CMK (cell line): Measurements from ENCODE around the gene TRIO.

Experiments used
- DNase-seq: peaks from one replicate; pipeline ENCODE4 v3.0.0-alpha.2; 2010; ENCODE audit warnings: low read depth

The TRIO gene

GRCh38 chr5:14148483-14148882, 5.3 kb downstream of the TRIO start:
- no peak for DNase-seq

GRCh38 chr5:14148890-14149671, 5.9 kb downstream of the TRIO start:
- DNase-seq, result no peak

- DNase-seq, result no peak
Observed at GRCh38 chr5:14149672-14150274, 6.6 kb downstream of the TRIO start.

GRCh38 chr5:14151416-14151815, 8.3 kb downstream of the TRIO start:
- DNase-seq, result no peak

GRCh38 chr5:14153071-14153864, 10.1 kb downstream of the TRIO start:
- DNase-seq, result no peak

GRCh38 chr5:14153932-14154731, 11.0 kb downstream of the TRIO start:
- no peak for DNase-seq

- DNase-seq, result no peak
Observed at GRCh38 chr5:14155075-14155474, 11.9 kb downstream of the TRIO start.

GRCh38 chr5:14155739-14156138, 12.6 kb downstream of the TRIO start:
- DNase-seq, result no peak

GRCh38 chr5:14156290-14156649, 13.1 kb downstream of the TRIO start:
- no peak for DNase-seq

GRCh38 chr5:14156650-14157492, 13.7 kb downstream of the TRIO start:
- DNase-seq, result no peak

- no peak for DNase-seq
Observed at GRCh38 chr5:14157493-14157782, 14.3 kb downstream of the TRIO start.

GRCh38 chr5:14158890-14159666, 15.9 kb downstream of the TRIO start:
- DNase-seq, result no peak

GRCh38 chr5:14161825-14162556, 18.8 kb downstream of the TRIO start:
- DNase-seq, result no peak

GRCh38 chr5:14164164-14165163, 21.3 kb downstream of the TRIO start:
- DNase-seq, result no peak

- DNase-seq, result no peak
Observed at GRCh38 chr5:14165375-14166106, 22.4 kb downstream of the TRIO start.

GRCh38 chr5:14166437-14166836, 23.3 kb downstream of the TRIO start:
- DNase-seq, result no peak

GRCh38 chr5:14167211-14167845, 24.2 kb downstream of the TRIO start:
- DNase-seq, result no peak
